DMS 273 (cell line): ENCODE results near the gene KLHL3.

ENCODE experiments used
- DNase-seq: peaks from one replicate; lab custom pipeline; 2025; ENCODE audit not compliant: unreplicated experiment; lab: John Stamatoyannopoulos, UW

KLHL3 gene

GRCh38 chr5:137635521-137635921 lies 100.4 kb downstream of the KLHL3 start:
- DNase-seq, result no peak

DNA sequence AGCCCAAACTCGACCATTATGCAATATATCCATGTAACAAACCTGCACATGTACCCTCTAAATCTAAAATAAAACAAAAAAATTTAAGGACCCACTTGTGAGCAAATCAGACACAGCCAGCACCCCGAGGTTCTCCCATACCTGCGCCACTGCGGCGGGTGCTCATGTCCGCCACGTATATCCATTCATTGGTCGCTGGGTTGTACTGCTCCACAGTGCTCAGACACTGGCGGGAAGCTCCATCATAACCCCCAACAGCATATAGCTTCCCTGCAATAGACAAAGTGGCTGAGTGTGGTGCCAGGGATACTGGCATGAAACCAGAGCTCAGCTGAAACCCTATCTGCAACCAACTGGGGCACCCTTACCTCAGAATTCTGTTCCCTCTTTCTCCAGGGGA lies 102.0 kb downstream of the KLHL3 start:
- DNase-seq, result no peak

GRCh38 chr5:137632716-137633115 lies 103.2 kb downstream of the KLHL3 start:
- no peak for DNase-seq

- DNase-seq, result no peak
Observed at GRCh38 chr5:137631453-137631852, 104.4 kb downstream of the KLHL3 start.

- DNase-seq, result no peak
Observed at GRCh38 chr5:137630972-137631370, 104.9 kb downstream of the KLHL3 start.

- no peak for DNase-seq
Observed at GRCh38 chr5:137630216-137630971, 105.5 kb downstream of the KLHL3 start.

DNA sequence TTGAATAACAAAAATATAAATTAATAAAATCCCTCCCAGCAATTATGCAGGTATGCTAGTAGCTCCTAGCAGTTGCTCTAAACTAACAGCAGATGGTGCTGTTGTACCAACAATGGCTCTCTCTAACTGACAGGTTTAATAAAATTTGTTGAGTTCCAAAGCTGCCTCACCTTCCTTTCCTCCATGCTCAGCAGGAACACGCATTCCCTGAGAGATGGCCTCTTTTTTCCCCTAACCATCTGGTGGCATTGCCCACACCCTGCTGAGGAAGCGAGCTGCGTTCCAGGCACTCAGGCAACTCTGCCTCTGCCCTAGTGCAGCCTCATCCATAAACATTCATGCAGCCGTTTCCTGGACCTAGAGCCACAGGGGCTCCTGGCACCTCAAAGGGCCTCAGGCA lies 106.2 kb downstream of the KLHL3 start:
- DNase-seq, result peak; percentile 81

- no peak for DNase-seq
Observed at GRCh38 chr5:137627706-137628105, 108.2 kb downstream of the KLHL3 start.

- DNase-seq, result no peak
Observed at GRCh38 chr5:137627293-137627692, 108.6 kb downstream of the KLHL3 start.

- DNase-seq, result no peak
Observed at GRCh38 chr5:137624786-137625349, 111.0 kb downstream of the KLHL3 start.

GRCh38 chr5:137622850-137623249 lies 113.0 kb downstream of the KLHL3 start:
- DNase-seq, result no peak

DNA sequence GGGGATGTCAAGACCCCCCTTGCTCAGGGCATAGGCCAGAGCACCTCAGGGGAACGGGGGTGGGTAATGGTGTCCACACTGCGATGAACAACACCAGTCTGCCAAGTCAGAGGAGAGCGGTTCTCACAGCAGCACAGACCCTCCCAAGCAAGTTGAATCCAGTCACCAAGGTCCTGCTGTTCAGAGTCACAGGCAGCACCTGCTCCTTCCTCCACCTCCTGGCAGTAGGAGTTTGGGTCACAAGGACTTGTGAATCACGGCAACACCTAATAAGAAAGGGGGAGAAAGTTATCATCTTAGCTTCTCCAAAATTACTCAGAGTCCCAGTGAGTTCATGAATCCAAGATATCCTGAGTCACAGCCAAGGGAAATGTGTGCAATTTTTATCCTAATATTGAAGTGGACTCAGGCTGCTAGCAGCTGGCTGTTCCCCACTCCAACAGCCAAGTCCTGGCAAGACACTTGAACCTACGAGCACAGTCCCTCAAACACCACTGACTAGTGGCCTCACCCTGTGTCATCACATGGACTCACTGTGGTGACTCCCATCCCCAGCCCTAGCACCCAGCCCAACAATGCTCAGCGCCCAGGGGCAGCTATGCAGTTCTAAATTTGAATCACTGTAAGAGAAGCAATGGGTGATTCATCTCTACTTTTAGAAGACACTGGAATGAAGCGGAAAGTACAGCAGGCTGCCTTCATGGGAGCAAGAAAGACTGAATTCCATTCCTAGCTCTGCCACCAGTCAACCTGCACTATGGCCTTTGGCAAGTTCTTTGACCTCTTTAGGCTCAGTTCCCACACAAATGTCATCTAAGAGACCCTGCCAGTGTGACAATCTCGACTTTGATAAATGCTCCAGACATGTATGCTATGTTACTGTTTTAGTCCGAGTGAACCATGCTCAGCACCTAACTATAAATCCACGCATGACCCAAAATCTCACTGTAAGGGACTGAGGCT lies 113.7 kb downstream of the KLHL3 start:
- no peak for DNase-seq

DNA sequence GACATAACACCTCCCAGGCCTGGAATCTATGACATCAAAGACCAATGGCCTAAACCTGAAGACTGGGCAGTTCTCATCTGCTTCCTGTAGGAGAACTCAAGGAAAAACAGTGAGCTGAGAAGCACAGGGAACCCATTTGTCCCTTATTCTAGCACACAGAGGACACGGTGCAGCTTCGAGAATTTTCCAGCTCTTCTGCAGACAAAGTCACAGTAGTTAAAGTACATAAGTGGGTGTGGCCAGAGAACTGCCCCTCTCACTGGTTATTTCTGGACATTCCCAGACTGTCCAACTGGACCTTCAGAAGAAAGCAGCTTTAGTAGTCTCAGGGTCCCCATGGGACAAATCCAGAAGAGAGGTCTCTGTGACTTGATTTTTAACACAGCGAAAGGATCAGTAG lies 114.6 kb downstream of the KLHL3 start:
- DNase-seq, result no peak

GRCh38 chr5:137619191-137619870 lies 116.6 kb downstream of the KLHL3 start:
- peak; percentile 84 for DNase-seq

DNA sequence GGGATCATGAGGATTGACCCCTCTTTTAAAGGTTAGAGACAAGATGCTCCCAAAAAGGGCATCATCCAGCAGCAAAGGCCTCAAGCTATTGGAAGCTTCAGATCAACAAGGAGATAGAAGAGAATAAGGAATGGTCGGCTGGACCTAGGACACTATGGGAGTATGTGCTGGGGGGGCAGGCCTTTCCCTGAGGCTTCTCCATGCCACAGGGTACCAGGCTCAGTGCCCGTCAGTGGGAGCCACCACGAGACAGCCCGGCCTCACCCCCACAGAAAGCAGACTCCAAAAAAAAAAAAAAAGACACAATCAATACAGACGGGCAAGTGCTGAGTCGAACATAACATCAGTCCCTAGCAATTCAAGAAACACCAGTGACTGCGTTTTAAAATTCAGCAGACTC lies 117.4 kb downstream of the KLHL3 start:
- no peak for DNase-seq

DNA sequence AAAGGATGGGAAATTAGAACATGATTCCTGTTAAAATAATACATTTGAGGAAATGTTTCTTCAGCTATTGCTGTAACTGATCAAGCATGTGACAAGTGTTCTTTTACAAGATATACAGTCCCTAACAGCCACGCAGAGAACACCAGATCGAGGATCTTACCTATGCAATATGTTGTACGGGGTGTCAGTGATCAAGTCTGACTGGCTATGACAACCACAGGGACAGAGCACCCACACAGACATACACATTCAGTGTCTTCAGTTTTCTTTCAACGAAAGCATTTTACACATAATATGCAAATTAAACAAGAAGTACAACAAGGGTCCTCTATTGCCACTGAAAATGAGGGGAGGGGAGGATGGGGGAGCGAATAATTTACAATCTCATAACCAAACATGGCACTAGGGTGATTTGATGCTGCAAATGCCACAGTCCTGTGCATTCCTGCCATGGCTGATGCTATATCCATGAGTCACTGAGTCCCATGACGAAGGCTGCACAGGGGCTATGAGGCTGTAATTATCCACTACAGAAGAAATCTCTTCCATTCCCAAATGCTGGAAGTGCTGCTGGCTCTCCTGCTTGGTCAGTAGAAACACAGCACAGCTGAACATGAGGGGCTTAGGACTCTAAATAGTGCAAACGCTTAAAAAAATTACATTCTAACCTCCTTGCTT lies 118.2 kb downstream of the KLHL3 start:
- no peak for DNase-seq

GRCh38 chr5:137616046-137616445 lies 119.8 kb downstream of the KLHL3 start:
- DNase-seq, result no peak

- no peak for DNase-seq
Observed at GRCh38 chr5:137615171-137615775, 120.6 kb downstream of the KLHL3 start.

- DNase-seq, result no peak
Observed at GRCh38 chr5:137613554-137614265, 122.2 kb downstream of the KLHL3 start.

- DNase-seq, result no peak
Observed at GRCh38 chr5:137612576-137612975, 123.3 kb downstream of the KLHL3 start.
